ENCODE results near the gene RASA3.

The RASA3 gene

GRCh38 chr13:113950451-113951245, 181.8 kb downstream of the RASA3 start:
- Histone ChIP-seq H3K4me2 (ENCODE audit: low read length) (no peak overlapping the region), H3K9me3 (replicated peaks; ENCODE audit: low read length) (no peaks in the 10 kb centered on the region), H3K4me1 (ENCODE audit: control insufficient read depth, insufficient read depth, low read length) (peaks cover 18% of the 10 kb centered on the region), H3K4me3 (ENCODE audit: low read length) (no peak overlapping the region), H3K36me3 (ENCODE audit: insufficient read depth, low read length) (peaks cover 20% of the 10 kb centered on the region), H3K9ac (ENCODE audit: low read depth, low read length) (peak overlapping the region; percentile 41), H3K27me3 (ENCODE audit: control insufficient read depth, insufficient read depth, low read length) (no peaks in the 10 kb centered on the region)

DNA sequence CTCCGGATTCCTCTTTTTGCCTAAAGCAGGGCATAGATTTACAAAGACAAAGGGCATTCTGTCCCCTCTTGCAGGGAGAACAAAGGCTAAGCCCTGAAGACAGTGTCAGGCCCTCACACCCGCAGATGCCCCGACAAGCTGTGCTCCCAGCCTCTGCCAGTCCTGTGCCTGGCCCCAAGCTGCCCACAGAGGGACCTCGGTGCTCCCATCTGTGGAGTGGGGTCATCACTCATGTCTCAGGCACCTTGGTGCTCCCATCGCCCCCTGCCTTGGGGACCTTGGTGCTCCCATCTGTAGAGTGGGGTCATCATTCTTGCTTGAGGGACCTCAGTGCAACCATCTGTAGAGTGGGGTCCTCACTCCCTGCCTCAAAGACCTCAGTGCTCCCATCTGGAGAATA, 182.9 kb downstream of the RASA3 start:
- Histone ChIP-seq H3K4me2 (ENCODE audit: low read length) (no peak overlapping the region), H3K4me3 (ENCODE audit: low read length) (no peak overlapping the region), H3K4me1 (ENCODE audit: control insufficient read depth, insufficient read depth, low read length) (peaks cover 18% of the 10 kb centered on the region), H3K27me3 (ENCODE audit: control insufficient read depth, insufficient read depth, low read length) (no peaks in the 10 kb centered on the region), H3K36me3 (ENCODE audit: insufficient read depth, low read length) (peaks cover 12% of the 10 kb centered on the region), H3K9me3 (replicated peaks; ENCODE audit: low read length) (no peaks in the 10 kb centered on the region), H3K9ac (ENCODE audit: low read depth, low read length) (no peak overlapping the region)

DNA sequence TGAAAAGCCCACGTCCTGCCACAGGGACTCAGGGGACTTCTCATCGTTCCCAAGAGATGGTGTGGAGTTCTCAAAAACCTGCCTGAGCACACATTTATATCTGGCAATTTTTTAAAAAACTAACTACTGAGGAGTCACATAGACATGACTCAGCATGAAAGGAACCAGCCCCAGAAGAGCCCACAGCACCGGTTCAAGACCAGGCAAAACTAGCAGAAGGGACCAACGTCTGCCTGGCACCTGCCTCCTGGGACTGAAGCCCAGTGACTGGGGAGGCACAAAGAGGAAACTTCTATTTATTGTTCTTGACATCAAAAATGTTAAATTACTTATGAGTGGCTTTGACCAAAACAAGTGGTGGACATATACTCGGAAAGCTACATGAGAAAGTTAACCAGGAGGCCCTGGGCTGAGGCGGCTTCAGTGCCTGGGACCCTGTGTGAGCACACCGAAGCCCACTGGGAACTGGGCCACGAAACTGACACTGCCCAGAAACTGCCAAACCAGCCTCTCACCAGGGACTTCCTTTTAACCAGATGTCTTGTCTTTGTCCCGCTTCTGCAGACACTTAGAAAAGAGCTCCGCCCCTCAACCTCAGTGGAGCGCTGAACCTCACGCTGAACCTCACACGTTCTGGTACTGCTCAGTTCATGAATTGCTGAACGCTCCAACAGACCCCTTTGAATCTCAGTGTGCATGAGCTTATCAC, 184.2 kb downstream of the RASA3 start:
- H3K4me2 ChIP-seq (ENCODE audit: low read length) = no peak overlapping the region
- H3K4me3 ChIP-seq (ENCODE audit: low read length) = no peak overlapping the region
- H3K4me1 ChIP-seq (ENCODE audit: control insufficient read depth, insufficient read depth, low read length) = peaks cover 18% of the 10 kb centered on the region
- no peaks in the 10 kb centered on the region for H3K27me3 ChIP-seq (ENCODE audit: control insufficient read depth, insufficient read depth, low read length)
- no peak overlapping the region for H3K9ac ChIP-seq (ENCODE audit: low read depth, low read length)
- H3K36me3 ChIP-seq (ENCODE audit: insufficient read depth, low read length) = peaks cover 3% of the 10 kb centered on the region
- H3K9me3 ChIP-seq (replicated peaks; ENCODE audit: low read length) = no peaks in the 10 kb centered on the region

- no peaks in the 10 kb centered on the region for H3K9me3 ChIP-seq (replicated peaks; ENCODE audit: low read length)
- H3K9ac ChIP-seq (ENCODE audit: low read depth, low read length) = no peak overlapping the region
- H3K4me1 ChIP-seq (ENCODE audit: control insufficient read depth, insufficient read depth, low read length) = peaks cover 18% of the 10 kb centered on the region
- no peak overlapping the region for H3K4me2 ChIP-seq (ENCODE audit: low read length)
- H3K4me3 ChIP-seq (ENCODE audit: low read length) = no peak overlapping the region
- H3K36me3 ChIP-seq (ENCODE audit: insufficient read depth, low read length) = peaks cover 3% of the 10 kb centered on the region
- no peaks in the 10 kb centered on the region for H3K27me3 ChIP-seq (ENCODE audit: control insufficient read depth, insufficient read depth, low read length)
Observed at GRCh38 chr13:113947311-113948033, 185.0 kb downstream of the RASA3 start.

GRCh38 chr13:113946409-113947181, 185.8 kb downstream of the RASA3 start:
- H3K9me3 ChIP-seq (replicated peaks; ENCODE audit: low read length) = no peaks in the 10 kb centered on the region
- peaks cover 18% of the 10 kb centered on the region for H3K4me1 ChIP-seq (ENCODE audit: control insufficient read depth, insufficient read depth, low read length)
- peaks cover 3% of the 10 kb centered on the region for H3K36me3 ChIP-seq (ENCODE audit: insufficient read depth, low read length)
- H3K4me2 ChIP-seq (ENCODE audit: low read length) = no peak overlapping the region
- no peak overlapping the region for H3K9ac ChIP-seq (ENCODE audit: low read depth, low read length)
- H3K4me3 ChIP-seq (ENCODE audit: low read length) = no peak overlapping the region
- H3K27me3 ChIP-seq (ENCODE audit: control insufficient read depth, insufficient read depth, low read length) = no peaks in the 10 kb centered on the region

DNA sequence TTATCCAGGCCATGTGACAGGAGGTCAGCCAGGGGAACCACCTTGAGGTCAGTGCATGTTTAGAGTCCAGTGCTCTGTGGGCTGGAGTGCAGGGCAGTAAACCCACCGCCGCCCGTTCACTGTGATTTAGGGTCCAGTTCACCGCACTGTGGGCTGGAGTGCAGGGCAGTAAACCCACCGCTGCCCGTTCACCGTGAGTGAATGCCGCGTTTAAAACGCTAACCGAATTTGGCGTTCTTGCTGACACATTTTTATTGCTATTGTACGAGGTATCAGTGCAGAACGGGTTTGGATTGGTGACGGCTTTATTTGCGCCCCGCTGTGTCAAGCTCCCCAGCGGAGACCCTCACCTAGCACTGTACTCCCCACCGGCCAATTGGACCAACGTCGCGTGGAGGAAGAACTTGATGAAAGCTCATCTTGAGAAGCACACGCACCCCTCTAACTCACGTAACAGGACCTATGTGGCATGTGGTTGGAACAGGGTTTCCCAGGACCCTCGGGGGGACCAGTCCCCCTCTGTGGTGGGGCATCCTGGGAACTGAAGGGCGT, 186.5 kb downstream of the RASA3 start:
- Histone ChIP-seq H3K4me2 (ENCODE audit: low read length) (no peak overlapping the region), H3K36me3 (ENCODE audit: insufficient read depth, low read length) (peaks cover 3% of the 10 kb centered on the region), H3K4me1 (ENCODE audit: control insufficient read depth, insufficient read depth, low read length) (peaks cover 14% of the 10 kb centered on the region), H3K4me3 (ENCODE audit: low read length) (no peak overlapping the region), H3K9me3 (replicated peaks; ENCODE audit: low read length) (no peaks in the 10 kb centered on the region), H3K9ac (ENCODE audit: low read depth, low read length) (no peak overlapping the region), H3K27me3 (ENCODE audit: control insufficient read depth, insufficient read depth, low read length) (no peaks in the 10 kb centered on the region)

DNA sequence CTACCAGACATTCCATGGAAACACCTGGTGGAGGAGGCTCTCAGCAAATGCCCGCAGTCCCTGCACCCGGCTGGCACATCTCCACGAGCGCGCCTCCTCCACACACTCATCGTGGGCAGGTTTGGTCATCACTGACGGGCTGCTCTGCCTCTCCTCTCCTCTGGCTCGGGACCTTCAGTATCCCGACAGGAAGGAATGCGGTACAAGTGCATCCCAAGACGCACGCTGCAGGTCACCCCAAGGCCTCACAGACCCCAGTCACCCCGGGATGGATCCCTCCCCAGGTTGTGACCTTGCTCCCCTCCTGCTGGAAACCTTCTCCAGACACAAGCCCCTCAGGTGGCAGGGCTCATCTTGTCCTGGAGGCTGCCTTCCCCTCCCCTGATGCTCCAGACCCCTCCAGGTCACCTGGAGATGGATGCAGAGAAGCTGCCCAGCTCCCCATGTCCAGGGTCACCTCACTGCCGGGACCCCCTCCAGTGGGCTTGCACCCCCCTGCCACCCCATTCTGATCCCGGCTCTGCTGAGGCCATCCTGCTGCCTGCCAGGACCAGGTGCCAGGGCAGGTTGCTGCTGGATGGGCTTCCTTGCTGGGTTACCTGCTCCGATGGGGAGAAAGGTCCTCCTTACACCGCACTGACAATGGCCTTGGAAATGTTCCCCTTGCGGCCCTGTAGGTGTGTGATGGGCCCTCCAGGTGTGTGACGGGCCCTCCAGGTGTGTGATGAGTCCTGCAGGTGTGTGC, 188.4 kb downstream of the RASA3 start:
- Histone ChIP-seq H3K4me1 (ENCODE audit: control insufficient read depth, insufficient read depth, low read length) (peaks cover 11% of the 10 kb centered on the region), H3K9me3 (replicated peaks; ENCODE audit: low read length) (no peaks in the 10 kb centered on the region), H3K4me3 (ENCODE audit: low read length) (no peak overlapping the region), H3K9ac (ENCODE audit: low read depth, low read length) (no peak overlapping the region), H3K27me3 (ENCODE audit: control insufficient read depth, insufficient read depth, low read length) (no peaks in the 10 kb centered on the region), H3K4me2 (ENCODE audit: low read length) (no peak overlapping the region), H3K36me3 (ENCODE audit: insufficient read depth, low read length) (no peaks in the 10 kb centered on the region)

- H3K27me3 ChIP-seq (ENCODE audit: control insufficient read depth, insufficient read depth, low read length) = no peaks in the 10 kb centered on the region
- H3K9ac ChIP-seq (ENCODE audit: low read depth, low read length) = no peak overlapping the region
- H3K4me2 ChIP-seq (ENCODE audit: low read length) = no peak overlapping the region
- no peaks in the 10 kb centered on the region for H3K36me3 ChIP-seq (ENCODE audit: insufficient read depth, low read length)
- peaks cover 4% of the 10 kb centered on the region for H3K4me1 ChIP-seq (ENCODE audit: control insufficient read depth, insufficient read depth, low read length)
- no peak overlapping the region for H3K4me3 ChIP-seq (ENCODE audit: low read length)
- H3K9me3 ChIP-seq (replicated peaks; ENCODE audit: low read length) = no peaks in the 10 kb centered on the region
Observed at GRCh38 chr13:113942591-113943103, 189.8 kb downstream of the RASA3 start.

DNA sequence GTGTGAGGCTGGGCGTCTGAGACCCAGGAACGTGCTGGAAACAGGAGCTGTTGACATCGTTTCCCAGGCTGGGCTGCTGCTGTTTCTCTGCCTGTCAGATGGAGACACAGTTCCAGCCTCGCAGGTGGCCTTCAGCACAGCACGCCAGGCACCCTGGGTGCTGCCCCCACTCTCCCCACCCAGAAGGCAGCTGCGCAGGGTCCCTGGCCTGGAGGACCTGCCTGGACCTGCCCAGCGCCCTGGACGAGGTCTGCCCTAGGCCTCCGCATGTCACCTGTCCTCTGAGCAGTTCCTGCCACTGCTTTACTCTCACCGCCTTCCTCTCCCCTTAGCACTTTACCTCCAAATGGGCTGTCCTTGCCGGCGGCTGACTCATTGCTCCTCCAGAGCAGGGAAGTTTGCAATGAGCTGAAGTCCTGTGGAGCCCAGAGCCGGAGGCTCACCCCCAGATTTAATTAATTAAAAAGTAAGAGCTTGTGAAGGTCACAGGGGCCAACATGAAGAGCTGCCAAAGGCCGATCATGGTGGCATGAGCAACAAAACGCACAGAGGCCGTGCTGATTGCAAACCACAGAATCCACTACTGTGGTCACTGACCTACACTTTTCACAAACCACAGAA, 190.7 kb downstream of the RASA3 start:
- Histone ChIP-seq H3K9me3 (replicated peaks; ENCODE audit: low read length) (no peaks in the 10 kb centered on the region), H3K36me3 (ENCODE audit: insufficient read depth, low read length) (no peaks in the 10 kb centered on the region)

GRCh38 chr13:113939944-113940297, 192.5 kb downstream of the RASA3 start:
- Histone ChIP-seq H3K4me2 (ENCODE audit: low read length) (no peak overlapping the region), H3K4me3 (ENCODE audit: low read length) (no peak overlapping the region), H3K9me3 (replicated peaks; ENCODE audit: low read length) (no peaks in the 10 kb centered on the region), H3K9ac (ENCODE audit: low read depth, low read length) (no peak overlapping the region), H3K36me3 (ENCODE audit: insufficient read depth, low read length) (no peaks in the 10 kb centered on the region), H3K4me1 (ENCODE audit: control insufficient read depth, insufficient read depth, low read length) (no peaks in the 10 kb centered on the region), H3K27me3 (ENCODE audit: control insufficient read depth, insufficient read depth, low read length) (no peaks in the 10 kb centered on the region)

More for the DNA sequence above, 190.7 kb downstream of the RASA3 start:
- no peak overlapping the region for H3K4me3 ChIP-seq (ENCODE audit: low read length)
- H3K9ac ChIP-seq (ENCODE audit: low read depth, low read length) = no peak overlapping the region
- no peaks in the 10 kb centered on the region for H3K4me1 ChIP-seq (ENCODE audit: control insufficient read depth, insufficient read depth, low read length)
- no peaks in the 10 kb centered on the region for H3K27me3 ChIP-seq (ENCODE audit: control insufficient read depth, insufficient read depth, low read length)
- no peak overlapping the region for H3K4me2 ChIP-seq (ENCODE audit: low read length)

All from skeletal muscle satellite cell (primary cell).